Placental pericyte (primary cell): ENCODE results near the gene SYT4. TPM values are rescaled to one million over a fixed set of nuclear protein-coding genes. Genes with fewer than 3 reads are reported as not detected.

Source experiments
- total RNA-seq: library from RNA; depleted of rRNA; stranded (reverse); fragments of >200 nt; gene quantifications from 2 replicates; pipeline ENCODE4 v1.2.3, GENCODE V29; 2012

Gene SYT4, protein sequence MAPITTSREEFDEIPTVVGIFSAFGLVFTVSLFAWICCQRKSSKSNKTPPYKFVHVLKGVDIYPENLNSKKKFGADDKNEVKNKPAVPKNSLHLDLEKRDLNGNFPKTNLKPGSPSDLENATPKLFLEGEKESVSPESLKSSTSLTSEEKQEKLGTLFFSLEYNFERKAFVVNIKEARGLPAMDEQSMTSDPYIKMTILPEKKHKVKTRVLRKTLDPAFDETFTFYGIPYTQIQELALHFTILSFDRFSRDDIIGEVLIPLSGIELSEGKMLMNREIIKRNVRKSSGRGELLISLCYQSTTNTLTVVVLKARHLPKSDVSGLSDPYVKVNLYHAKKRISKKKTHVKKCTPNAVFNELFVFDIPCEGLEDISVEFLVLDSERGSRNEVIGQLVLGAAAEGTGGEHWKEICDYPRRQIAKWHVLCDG
- total RNA-seq, result not detected in 2 replicates

GRCh38 chr18:43277164-43277600, at the start of gene SYT4:
SYT4 (minus strand) TSS chr18:43277490; CDS start chr18:43277281, 209 bp downstream.

Other genes starting within 250 kb of the SYT4 start
- not detected in 2 replicates for gene RIT2, start 161.8 kb downstream of the SYT4 start, total RNA-seq